Fibroblast of upper back skin (primary cell): ENCODE results near the gene ABCC9.
A peak's percentile ranks its signal among the peaks of the same experiment; 100 is the strongest.
"Not testable (repeated sequence)": the region's sequence is repeated elsewhere in the genome, so short reads cannot be mapped to it uniquely, and the experiment has no call there.

Experiments
- DNase-seq: peaks from one replicate; pipeline ENCODE4 v3.0.0-alpha.2; 2013

Gene ABCC9

DNA sequence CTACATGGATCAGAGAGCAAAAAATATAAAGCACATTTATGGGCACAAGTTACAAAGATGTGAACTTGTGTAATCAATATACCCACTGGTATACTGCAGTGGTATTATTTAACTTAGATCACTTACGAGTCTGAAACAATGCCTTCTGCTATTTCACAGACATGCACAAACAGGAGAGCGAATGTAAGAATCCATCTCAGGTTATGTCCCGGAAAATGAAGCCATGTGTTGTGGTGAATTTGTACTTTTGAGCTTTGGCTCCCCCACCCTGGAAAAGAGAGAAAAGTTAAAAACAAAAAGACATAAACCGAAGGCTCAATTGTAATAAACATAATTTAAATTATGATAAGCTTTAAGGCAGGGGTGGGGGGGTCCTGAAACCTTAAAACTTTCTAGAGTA is 7.6 kb downstream of the ABCC9 start:
- DNase-seq = no peak

DNA sequence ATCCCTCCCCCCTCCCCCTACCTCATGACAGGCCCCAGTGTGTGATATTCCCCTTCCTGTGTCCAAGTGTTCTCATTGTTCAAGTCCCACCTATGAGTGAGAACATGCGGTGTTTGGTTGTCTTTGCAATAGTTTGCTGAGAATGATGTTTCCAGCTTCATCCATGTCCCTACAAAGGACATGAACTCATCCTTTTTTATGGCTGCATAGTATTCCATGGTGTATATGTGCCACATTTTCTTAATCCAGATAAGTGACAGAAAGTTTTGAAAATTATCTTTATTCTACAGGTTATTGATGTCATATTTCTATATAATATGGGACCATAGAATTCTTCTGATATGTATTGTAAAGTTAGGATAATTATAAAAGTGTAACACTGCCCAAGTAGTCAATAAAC is 11.3 kb downstream of the ABCC9 start:
- DNase-seq = not testable (repeated sequence)

DNA sequence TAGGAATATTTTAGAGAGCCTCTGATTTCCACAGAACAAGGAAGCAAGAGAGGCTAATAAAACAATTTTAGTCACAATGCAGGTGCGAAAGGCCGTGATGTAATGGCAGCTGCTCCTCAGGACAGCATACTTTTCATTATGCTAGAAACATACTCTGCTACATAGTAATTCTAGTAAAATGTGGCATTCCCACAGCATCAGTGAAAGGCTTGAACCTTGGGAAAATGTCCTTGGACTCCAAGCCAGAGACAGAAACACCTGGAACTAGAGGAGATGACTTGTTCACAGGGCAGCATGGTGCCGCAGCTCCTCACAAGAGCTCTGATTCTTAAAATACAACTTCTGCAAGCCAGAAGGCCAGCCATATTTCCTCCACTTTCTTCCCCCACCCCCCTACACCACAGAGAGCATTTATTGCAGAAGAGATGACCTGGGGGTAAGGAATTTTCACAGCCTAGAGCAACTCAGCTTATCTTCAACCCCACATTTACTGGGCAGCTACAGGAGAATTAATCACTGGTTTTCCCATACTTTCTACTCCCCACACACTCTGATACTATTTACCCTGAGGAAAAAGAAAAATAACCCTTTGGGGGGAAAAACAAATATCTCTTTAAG is 15.8 kb downstream of the ABCC9 start:
- DNase-seq = peak; percentile 37

DNA sequence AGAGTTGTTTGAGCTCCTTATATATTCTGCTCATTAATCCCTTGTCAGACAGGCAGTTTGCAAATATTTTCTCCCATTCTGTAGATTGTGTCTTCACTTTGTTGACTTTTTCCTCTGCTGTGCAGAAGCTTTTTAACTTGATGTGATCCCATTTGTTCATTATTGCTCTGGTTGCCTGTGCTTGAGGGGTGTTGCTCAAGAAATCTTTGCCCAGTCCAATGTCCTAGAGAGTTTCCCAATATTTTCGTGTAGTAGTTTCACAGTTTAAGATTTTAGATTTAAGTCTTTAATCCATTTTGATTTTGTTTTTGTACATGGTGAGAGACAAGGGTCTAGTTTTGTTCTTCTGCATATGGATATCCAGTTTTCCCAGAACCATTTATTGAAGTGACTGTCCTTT is 19.8 kb downstream of the ABCC9 start:
- no peak for DNase-seq

DNA sequence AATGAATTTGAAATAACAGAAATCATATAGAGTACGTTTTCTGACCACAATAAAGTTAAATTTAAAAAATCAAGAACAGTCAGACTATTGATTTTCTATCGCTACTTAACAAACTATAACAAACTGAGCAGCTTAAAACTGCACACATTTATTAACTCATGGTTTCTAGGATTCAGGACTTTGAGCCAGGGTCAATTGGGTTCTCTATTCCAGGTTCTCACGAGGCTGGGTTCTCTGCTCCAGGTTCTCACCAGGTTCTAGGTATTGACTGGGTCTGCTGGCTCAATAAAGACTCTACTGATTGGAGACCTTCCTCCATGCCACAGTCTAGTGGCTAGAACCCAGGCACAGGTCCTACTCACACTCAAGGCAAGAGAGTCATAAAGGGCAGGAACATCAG is 22.8 kb downstream of the ABCC9 start:
- no peak for DNase-seq

DNA sequence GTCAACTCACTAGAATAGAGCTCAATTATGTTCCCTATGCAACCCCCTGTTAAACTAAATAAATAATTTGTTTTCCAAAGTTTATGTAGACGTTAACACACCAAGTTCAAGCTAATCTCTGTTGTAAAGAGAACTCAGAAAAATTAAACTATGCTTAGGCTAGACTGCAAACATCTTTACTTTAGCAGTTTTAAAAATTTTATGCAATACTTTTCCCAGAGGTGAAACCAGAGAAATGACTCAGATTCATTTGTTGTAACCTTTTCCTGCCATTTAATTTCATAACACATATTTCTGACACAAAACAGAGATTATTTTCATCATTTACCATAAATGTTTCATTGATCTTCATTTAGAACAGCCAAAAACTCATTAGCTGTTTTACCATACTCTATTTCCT is 27.4 kb downstream of the ABCC9 start:
- peak; percentile 41 for DNase-seq

DNA sequence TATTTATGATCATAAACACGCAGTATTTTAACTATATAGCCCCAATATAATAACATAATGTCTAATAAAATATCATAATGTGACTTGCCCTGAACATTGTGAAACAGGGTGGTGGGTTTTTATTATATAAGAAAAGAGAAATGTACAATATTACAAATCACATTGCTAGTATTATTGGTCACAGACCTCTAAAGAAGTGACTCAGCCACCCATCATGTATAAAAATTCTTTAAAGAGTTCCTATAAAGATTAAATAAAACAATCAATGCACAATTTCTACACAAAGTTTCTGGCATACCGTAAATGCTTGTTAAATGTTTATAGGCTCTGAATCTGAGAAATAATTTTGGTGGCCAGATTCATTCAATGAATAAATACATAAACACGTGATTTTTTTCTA is 28.9 kb downstream of the ABCC9 start:
- DNase-seq = peak; percentile 68

DNA sequence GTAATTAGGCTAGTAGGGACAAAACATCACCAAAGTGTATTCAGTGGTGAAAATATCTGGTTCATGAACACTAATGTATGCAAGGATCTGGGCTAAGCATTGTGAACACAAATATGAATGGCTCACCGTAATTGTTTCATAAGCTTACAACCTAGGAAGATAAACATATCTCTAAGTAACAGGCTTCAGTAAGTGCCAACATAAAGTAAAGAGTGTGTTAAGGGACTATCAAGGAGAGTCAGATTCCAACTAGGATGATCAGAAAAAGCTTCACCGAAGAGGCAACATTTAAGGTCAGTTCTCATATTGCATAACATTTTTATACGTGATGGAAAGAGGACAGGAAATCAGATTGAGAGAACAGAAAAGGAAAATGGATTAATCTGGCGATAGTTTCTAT is 29.4 kb downstream of the ABCC9 start:
- no peak for DNase-seq

DNA sequence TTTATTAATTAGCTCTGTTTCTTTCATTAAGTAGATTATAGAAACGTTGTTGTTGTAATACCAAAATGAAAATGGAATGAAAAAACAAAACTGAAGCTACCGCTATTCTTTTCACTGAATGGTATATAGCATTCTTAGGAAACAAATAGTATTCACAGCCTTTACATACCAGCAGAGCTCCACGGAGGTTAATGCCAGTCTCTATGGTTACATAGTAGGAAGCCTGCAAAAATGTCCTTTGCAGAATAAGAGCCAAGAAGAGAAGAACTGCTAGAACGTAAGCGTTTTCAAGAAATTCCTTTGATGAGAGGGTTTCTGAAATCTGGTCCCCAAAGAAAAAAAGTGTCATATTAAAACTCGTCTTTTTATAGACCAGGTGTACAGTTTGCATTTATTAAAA is 30.6 kb downstream of the ABCC9 start:
- DNase-seq = no peak

DNA sequence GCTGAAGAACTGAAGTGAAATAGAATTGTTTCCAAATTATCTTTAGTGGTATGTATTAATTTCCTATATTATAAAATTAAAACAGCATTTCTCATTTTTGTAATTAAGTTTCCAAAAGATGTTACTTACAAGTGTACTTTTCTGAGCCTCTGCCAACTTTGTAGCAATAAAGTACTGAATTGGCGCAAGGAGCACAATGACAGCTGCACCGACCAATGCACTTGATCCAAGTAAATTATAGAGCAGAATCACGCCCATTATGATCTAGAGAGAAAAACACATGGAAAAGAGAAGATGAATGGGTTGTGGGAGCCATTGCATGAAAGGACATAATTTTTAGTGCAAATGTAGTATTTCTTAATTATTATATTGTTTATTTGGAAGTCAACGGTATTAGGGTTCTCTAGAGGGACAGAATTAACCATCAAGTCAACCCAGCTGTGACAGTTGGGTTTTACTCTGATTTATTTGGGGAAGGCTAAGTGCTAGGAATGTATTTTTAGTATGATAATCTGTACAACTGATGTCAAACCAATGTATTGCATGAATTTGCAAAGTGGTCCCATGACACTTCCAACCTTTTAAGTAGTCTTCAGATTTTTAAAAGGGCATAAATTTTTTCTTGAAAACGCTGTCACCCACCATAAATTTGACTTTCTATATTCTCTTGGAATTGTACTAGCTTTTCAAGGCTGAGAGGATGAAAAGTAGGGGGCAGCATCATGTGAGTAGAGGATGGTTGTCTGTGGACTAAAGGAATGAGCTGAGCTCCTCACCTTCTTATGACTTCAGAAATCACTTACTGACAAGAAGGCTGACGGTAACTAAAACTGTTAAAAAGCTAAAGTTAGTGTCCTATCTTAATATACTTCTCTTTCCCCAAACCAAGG is 33.0 kb downstream of the ABCC9 start:
- DNase-seq = no peak

DNA sequence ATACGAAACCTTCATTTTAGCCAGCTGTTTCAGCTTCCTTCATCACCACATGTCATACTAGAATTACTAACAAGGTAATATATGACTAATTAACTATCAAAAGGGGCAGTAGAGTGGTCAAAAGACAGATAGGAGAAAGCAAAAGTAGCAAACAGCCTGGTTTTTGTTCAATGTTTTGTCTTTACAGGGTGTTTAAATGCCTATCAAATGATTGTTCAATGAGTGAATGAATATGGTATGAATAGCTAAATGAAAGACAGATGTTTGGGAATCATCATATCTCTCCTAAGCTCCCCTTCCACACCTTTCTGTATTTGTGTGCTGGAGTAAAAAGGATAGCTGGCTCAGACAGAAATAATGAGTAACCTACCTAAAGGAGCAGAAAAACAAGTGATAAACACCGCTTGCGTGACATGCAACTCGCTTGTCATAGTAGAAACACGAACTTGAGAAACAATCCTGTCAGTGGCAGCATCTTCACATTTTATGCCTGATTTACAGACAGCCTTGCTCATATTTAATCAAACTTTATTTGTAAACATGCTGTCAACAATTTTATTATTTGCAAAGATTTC is 34.2 kb downstream of the ABCC9 start:
- DNase-seq = peak; percentile 83

DNA sequence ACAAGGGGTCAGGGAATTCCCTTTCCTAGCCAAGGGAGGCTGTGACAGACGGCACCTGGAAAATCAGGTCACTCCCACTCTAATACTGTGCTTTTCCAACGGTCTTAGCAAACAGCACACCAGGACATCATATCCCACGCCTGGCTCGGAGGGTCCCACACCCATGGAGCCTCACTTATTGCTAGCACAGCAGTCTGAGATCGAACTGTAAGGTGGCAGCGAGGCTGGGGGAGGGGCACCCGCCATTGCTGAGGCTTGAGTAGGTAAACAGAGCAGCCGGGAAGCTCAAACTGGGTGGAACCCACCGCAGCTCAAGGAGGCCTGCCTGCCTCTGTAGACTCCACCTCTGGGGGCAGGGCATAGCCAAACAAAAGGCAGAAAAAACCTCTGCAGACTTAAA is 41.7 kb downstream of the ABCC9 start:
- DNase-seq = not testable (repeated sequence)

DNA sequence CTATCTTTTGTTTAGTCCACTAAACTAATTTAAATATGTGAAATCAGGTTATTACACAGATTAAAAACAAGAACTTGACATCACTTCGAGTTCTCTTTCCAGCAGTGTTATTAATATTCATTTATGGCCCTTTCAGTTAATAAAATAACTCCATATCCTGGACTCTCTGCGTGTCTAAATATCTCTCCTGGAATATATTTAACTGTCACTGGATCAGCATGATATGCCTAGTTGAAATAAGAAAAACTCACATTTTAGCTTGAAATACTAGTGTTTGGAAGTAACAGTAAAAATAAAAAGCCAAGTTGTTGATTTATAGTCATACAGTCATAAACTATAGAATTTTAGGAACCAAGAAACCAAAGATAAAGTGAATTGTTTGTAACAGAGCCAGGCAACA is 45.6 kb downstream of the ABCC9 start:
- DNase-seq = no peak

DNA sequence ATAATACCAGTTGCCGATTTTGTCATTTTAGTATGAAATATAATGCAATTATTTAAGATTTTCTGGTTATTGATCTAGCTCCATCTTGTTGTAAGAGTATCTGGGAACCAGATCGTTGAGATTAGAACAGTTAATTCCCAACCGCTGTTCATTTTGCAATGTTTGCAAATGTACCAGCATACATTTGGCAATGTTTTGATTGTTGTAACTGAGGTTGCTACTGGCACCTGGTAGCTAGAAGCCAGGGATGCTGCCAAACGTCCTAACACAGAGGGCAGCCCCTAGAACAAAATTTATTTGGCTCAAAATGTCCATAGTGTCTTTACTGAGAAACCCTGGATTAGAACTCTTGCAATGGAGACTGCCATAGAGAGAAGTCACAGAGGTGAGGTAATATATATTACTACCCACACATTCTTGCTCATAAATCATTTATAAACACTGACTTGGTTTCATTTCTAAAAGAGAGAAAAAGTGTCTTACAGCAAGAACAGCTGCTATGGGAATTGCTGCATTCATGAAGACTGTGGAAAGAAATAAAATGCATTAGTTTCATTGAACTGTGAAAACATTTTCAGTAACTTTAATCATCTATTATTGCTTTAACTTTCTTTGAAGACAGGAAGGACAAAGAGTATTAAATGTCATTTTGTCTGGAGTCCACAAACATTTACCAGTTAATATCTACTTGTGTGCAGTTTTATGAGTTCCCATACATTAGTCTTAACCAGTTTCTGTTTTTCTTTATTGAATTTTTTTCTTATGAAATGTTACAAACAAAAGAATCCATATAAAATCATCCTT is 46.2 kb downstream of the ABCC9 start:
- DNase-seq = peak; percentile 30

DNA sequence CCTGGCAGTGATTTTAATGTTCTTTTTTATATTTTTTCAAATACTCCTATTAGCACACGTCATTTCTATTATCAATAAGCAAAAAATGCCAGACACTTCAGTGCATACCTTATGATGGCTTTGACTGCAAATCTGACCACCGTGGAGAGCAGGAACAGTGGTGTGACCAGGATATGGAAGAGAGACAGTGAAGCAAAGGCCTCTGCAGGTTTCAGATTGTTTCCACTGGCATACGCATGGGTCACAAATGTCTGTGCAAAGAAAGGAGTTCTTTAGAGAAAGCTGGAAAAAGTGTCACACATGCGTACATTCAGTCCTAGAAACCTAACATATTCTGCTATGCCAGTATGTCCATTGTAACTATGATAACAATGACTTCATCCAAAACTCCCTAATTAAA is 47.3 kb downstream of the ABCC9 start:
- no peak for DNase-seq

DNA sequence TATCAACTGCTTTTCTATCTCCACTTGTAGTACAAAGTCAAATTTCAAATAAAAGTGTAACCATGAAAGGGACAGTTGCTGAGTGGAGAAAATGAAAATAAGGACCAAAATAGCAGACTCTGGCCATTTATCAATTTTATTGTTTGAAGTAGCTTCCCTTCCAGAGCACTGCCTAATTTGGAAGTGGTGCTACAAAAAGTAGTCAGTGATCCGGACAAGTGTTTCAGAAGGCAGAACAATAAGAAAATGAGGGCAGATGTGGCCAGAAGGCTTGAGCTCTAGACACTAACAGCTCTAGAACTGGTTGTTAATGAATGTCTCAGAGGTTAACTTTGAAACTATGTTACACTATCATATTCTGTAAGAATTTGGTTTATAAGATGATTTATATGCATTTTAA is 48.9 kb downstream of the ABCC9 start:
- no peak for DNase-seq

DNA sequence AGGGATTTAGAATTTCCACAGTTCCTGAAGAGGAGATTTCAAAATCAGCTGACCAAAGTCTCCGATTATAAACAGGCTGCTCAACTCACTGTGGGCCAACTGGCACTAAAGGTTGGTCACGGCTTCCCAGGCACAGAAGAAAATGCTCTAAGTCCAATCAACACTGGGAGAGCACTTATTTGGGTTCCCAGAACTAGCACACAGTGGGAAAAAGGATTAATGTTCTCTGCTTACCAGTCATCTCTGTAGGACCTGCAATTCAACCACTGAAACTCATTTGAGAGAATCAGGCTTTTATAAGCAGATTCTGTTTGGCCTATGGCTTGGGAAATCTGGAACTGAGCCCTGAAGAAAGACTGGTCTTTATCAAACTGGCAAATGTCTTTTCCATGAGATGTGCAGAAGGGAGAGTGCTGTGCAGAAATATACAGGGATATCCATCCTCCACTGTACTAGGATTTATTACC is 49.4 kb downstream of the ABCC9 start:
- no peak for DNase-seq

DNA sequence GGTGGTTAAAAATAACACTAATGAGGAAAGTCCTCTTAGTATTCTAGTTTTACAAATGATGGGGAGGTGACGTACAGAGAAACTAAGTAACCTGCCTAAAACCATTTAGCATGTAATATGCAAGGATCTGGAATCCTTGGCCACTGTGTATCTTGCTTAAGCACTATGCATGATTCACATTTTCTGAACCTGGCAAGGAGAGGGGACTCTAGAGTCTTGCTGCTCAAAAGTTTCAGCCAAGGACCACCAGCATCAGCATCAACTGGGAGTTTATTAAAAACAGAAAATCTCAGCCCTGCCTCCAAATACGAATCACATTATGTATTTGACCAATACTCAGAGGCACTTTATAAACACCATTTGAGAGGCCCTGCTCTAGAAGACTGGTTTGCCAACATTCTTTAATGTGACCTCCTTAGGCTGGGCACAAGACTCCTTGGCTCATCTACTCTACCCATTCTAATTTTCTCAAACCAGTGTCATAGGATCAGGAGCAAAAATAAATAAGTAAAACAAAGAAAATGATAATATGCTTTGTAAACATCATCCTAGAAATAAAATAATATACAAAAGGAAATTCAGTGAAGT is 52.9 kb downstream of the ABCC9 start:
- no peak for DNase-seq

DNA sequence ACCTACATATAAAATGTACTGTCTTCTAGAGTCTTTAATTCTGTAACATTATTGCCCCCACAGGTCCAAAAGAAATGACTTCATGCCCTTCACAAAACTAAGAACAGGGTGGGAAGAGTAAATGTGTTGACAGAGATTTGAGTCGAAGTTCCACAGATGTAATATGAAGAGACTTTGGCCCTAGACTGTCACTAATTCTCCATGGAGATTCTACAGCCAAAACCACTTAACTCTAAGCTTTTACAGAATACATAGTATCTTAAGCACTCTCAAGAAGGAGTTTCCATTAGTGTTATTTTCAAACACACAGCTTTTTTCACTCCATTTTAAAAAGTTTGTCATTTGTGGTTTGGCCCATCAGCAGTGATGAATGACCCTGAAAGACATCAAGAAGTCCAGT is 56.3 kb downstream of the ABCC9 start:
- DNase-seq = peak; percentile 20

DNA sequence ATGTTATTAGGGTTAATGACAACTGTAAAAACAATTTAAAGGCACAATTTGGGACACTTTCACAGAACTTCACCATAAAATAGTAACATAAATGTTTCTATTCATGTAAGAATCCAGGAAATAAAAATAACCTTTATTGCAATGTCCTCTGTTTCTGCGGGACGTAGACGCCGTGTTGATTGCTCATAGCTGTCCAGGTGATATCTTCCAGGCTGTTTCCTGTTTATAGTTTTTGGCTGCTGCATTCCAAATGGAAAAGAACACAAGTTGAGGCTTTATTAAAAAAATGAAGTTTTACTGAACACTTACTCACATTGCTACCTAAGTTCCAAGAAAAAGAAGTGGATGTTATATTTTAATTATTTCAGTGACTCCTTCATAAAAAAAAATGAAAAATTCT is 58.6 kb downstream of the ABCC9 start:
- no peak for DNase-seq

DNA sequence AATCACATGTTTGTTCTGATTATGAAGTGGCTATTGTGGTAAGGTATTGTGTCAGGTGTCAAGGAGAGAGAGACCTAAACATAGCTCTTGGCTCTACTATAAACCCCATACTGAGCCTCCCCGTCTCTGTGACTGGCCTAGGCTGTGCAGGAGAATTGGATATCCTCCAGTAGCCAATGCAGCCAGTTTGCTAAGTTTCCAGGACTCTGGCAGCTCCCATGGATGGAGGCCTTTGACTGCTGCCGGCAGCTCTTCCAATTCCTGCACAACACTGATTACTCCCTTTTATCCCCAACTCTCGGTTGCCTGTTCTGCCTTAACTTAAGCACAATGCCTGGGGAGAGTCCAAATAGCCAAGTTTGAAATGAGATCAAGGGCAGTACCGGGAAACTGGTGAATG is 59.3 kb downstream of the ABCC9 start:
- DNase-seq = no peak

DNA sequence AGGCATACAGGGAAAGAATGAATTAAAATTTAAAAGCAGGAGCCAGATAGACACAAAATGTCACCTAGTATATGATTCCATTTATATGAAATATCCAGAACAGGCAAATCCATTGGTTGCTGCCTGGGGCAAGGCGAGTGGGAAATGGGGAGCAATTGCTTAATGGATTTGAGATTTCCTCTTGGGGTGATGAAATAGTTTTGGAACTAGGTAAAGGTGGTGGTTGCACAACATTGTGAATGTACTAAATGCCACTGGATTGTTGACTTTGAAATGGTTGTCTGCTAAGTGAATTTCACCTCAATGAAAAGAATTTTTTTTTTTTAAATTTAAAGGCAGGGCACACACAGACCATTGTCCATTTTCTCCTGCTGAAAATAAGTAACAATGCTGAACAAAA is 61.9 kb downstream of the ABCC9 start:
- DNase-seq = no peak
